ENCODE measurements around the gene LLGL1.

- TF ChIP-seq POLR2A (IDR thresholded peaks at IDR 0.05) (no peak), CTCF (IDR thresholded peaks at IDR 0.05 in 8 of 11, conservative IDR thresholded peaks at IDR 0.05 in 3 of 11) (no peak)
These were observed 4.3 kb downstream of the LLGL1 start for GRCh38 chr17:18229771-18230170.
